GM12878 (cell line): Measurements from ENCODE around the gene HGS. TPM values are rescaled to one million over a fixed set of nuclear protein-coding genes. Genes with fewer than 3 reads are reported as not detected.

Experiments
- ATAC-seq: fragments of 200-7000 bp; cut with Tn5 transposase; 3 replicates; pipeline ENCODE4 v1.9.1; 2020; ENCODE audit warnings: mild to moderate bottlenecking, moderate library complexity
- BruUV-seq: library from RNA; stranded (reverse); fragments of 400-500 nt; replicated peaks from 2 replicates; lab custom pipeline; 2021; lab: Mats Ljungman, UMichigan
- CTCF ChIA-PET: fragments of 300-600 bp; sonication (Branson Sonifier 250); formaldehyde crosslinking; extraction: SDS; loops from one replicate; lab custom pipeline; 2021; ENCODE audit warnings: inconsistent platforms; lab: Yijun Ruan, JAX
- POLR2A ChIA-PET: fragments of 350-600 bp; formaldehyde crosslinking; extraction: SDS; loops from one replicate; lab custom pipeline; 2021; ENCODE audit warnings: inconsistent platforms; lab: Charles Lee
- RAD21 ChIA-PET: fragments of 300-600 bp; sonication (Branson Sonifier 250); formaldehyde crosslinking; loops from one replicate; lab custom pipeline; 2023; ENCODE audit warnings: antibody characterized with exemption; ENCODE audit not compliant: unreplicated experiment; lab: Charles Lee
- SMC1A ChIA-PET: fragments of 300-600 bp; sonication (Branson Sonifier 250); formaldehyde crosslinking; loops from one replicate; lab custom pipeline; 2023; ENCODE audit not compliant: unreplicated experiment, uncharacterized antibody; lab: Charles Lee
- DNase-seq: peaks from one replicate; pipeline ENCODE4 v3.0.0-alpha.2; 2011; ENCODE audit warnings: low read depth, low spot score
- FAIRE-seq: peaks from 3 replicates; lab custom pipeline; 2011; peaks lifted over from hg19 to GRCh38; lab: Jason Lieb, UNC
- H2AFZ ChIP-seq: 2 replicates; pipeline ENCODE4 v1.6.0; 2011; ENCODE audit warnings: low read depth, low read length, control low read depth; ENCODE audit not compliant: control insufficient read depth
- H3K27ac ChIP-seq: 2 replicates; pipeline ENCODE4 v1.5.1; 2011; ENCODE audit warnings: control low read depth; ENCODE audit not compliant: control insufficient read depth, insufficient read depth
- H3K27me3 ChIP-seq, 2 experiments: replicated peaks in 1 of 2; 2 replicates each; pipeline versions ENCODE4 v1.6.0 to v1.6.1; 2011; ENCODE audit warnings: low read length in 1 of 2; ENCODE audit not compliant: control insufficient read depth in 2 of 2, insufficient read depth in 2 of 2
- H3K36me3 ChIP-seq, 2 experiments: 2 replicates each; pipeline ENCODE4 v1.5.1; 2011; ENCODE audit warnings: low read length in 1 of 2; ENCODE audit not compliant: control insufficient read depth in 2 of 2, insufficient read depth in 2 of 2
- H3K4me1 ChIP-seq: 2 replicates; pipeline ENCODE4 v1.6.1; 2011; ENCODE audit warnings: mild to moderate bottlenecking, low read length, moderate library complexity, mixed read lengths; ENCODE audit not compliant: control insufficient read depth, insufficient read depth
- H3K4me2 ChIP-seq: 2 replicates; pipeline ENCODE4 v1.6.0; 2011; ENCODE audit warnings: control low read depth; ENCODE audit not compliant: control insufficient read depth, insufficient read depth
- H3K4me3 ChIP-seq: fragments of 200-600 bp; sonication (generic); 2 replicates; pipeline ENCODE4 v1.5.1; 2016
- H3K79me2 ChIP-seq: 2 replicates; pipeline ENCODE4 v1.6.0; 2011; ENCODE audit warnings: low read length; ENCODE audit not compliant: control insufficient read depth, insufficient read depth
- H3K9ac ChIP-seq: 2 replicates; pipeline ENCODE4 v1.8.0; 2011; ENCODE audit warnings: low read length, control low read depth, mixed read lengths; ENCODE audit not compliant: control insufficient read depth, insufficient read depth
- H3K9me3 ChIP-seq: replicated peaks from 3 replicates; pipeline ENCODE4 v1.5.1; 2011; ENCODE audit warnings: mild to moderate bottlenecking, low read length; ENCODE audit not compliant: control insufficient read depth, insufficient read depth
- H4K20me1 ChIP-seq: 2 replicates; pipeline ENCODE4 v1.6.0; 2011; ENCODE audit not compliant: control insufficient read depth, insufficient read depth
- ATF2 ChIP-seq: IDR thresholded peaks from 2 replicates; pipeline ENCODE4 v1.6.1; 2012; ENCODE audit warnings: low read length, inconsistent platforms
- GATAD2B ChIP-seq: fragments of 450-650 bp; conservative IDR thresholded peaks from 2 replicates; pipeline ENCODE4 v1.6.1; 2017; ENCODE audit warnings: low read depth, mild to moderate bottlenecking, moderate library complexity
- KLF5 ChIP-seq: fragments of 450-650 bp; IDR thresholded peaks from 2 replicates; pipeline ENCODE4 v1.6.1; 2014; ENCODE audit warnings: mild to moderate bottlenecking; ENCODE audit not compliant: partially characterized antibody
- POLR2A ChIP-seq: IDR thresholded peaks from 2 replicates; pipeline ENCODE4 v1.6.1; 2011; ENCODE audit warnings: low read depth, mild to moderate bottlenecking, low read length
- POLR2AphosphoS5 ChIP-seq: IDR thresholded peaks from 2 replicates; pipeline ENCODE4 v1.6.1; 2011; ENCODE audit warnings: mild to moderate bottlenecking, low read length, inconsistent platforms
- WGBS: methylation state at CpG from one replicate; pipeline ENCODE4 v1.1.6; 2016; ENCODE audit warnings: low lambda C conversion rate; ENCODE audit not compliant: insufficient replicate concordance, insufficient coverage; ENCODE audit errors: missing lambda C conversion rate; 5-methylcytosine and 5-hydroxymethylcytosine counted together
- in situ Hi-C: fragments of 300-500 bp; cut with MboI; formaldehyde crosslinking; loops from 9 replicates; pipeline ENCODE4 v1.14.3; 2018; ENCODE audit warnings: mixed read lengths
- intact Hi-C: fragments of 100-400 bp; cut with micrococcal nuclease; formaldehyde crosslinking; loops from one replicate; pipeline ENCODE4 v1.14.2; 2022; ENCODE audit not compliant: unreplicated experiment
- polyA plus RNA-seq, 11 experiments: library from polyadenylated mRNA; depleted of rRNA in 4 of 11; unstranded in 6 of 11; stranded (reverse) in 5 of 11; fragments of >200 nt; fragmentation: Nextera tagmentation in 4 of 11; fragmentation: Illumina TruSeq in 1 of 11; extraction: Ambion mirVana in 4 of 11; extraction: Trizol in 1 of 11; gene quantifications; 1 replicate in 1 of 11; 2 replicates in 10 of 11; pipeline versions ENCODE4 v1.2.1 to v1.2.3, GENCODE V29; 2011 to 2016; ENCODE audit warnings: inconsistent platforms in 2 of 11, missing spikeins in 2 of 11, low read depth in 1 of 11
- total RNA-seq, 4 experiments: library from RNA; depleted of rRNA in 3 of 4; stranded (reverse); fragments of >200 nt in 3 of 4; fragmentation: Illumina TruSeq in 1 of 4; extraction: Trizol in 1 of 4; gene quantifications; 2 replicates each; pipeline versions ENCODE4 v1.2.1 to v1.2.3, GENCODE V29; 2013 to 2021

The HGS gene
- total and polyA plus RNA-seq, 10 of the 15 experiments (the other 5 are each of a cell fraction or from before 2014, with no cell fraction given), result 2.2 to 85.6 (median 55.3) TPM

- Histone ChIP-seq H3K27me3 (no peaks in the 10 kb centered on the region), H3K36me3 (peaks cover 20 to 26% of the 10 kb centered on the region in 2 experiments; a peak in 3 of 4 replicates), H3K4me2 (peak overlapping the region; percentile 91), H3K9me3 (no peaks in the 10 kb centered on the region), H3K9ac (no peak overlapping the region), H3K27ac (no peak overlapping the region), H3K4me3 (no peak overlapping the region), H3K79me2 (peaks cover 42% of the 10 kb centered on the region), H2AFZ (no peak overlapping the region), H4K20me1 (0 out of 2 replicates have a peak, but pooled peaks cover 3% of the 10 kb centered on the region), H3K4me1 (peaks cover 8% of the 10 kb centered on the region)
- no TSS peak for BruUV-seq
- RAD21 ChIA-PET, result interaction anchor here (1.4 kb wide), 1 partner anchor 32 kb away, joined by 5 read pairs; no protein-coding TSS in a partner anchor
- SMC1A ChIA-PET, result no interaction called here
- CTCF ChIA-PET, result interaction anchor here (1.2 to 1.4 kb wide), 2 partner anchors 11 to 35 kb away, joined by 3 read pairs; no protein-coding TSS in a partner anchor
- in situ Hi-C loops (no loop called here), intact Hi-C loops (no loop called here)
- POLR2A ChIA-PET, result interaction anchor here (0.8 kb wide), 1 partner anchor 230 kb away, joined by 3 read pairs; no protein-coding TSS in a partner anchor
- no peak for ATAC-seq
- no peak for DNase-seq
- FAIRE-seq, result no peak
- 86% methylated on average over 23 of the region's 25 CpGs for WGBS
- no peak for TF ChIP-seq KLF5
- 0 out of 2 replicates have a peak, but pooled peaks have one; percentile 1 for TF ChIP-seq POLR2AphosphoS5
- TF ChIP-seq ATF2, result no peak
- TF ChIP-seq GATAD2B, result no peak
- peak; percentile 41; the same call in 1 of the 2 replicates for TF ChIP-seq POLR2A
Observed at GRCh38 chr17:81700353-81701287, 16.8 kb downstream of the HGS start.
